AG09309 (cell line): ENCODE measurements around the gene PEX3.

Source experiments
- DNase-seq: peaks from one replicate; pipeline ENCODE4 v3.0.0-alpha.2; 2010; ENCODE audit warnings: low read depth
- H3K4me3 ChIP-seq: 2 replicates; pipeline ENCODE4 v1.5.1; 2011; ENCODE audit warnings: mild to moderate bottlenecking, low read depth, low read length, moderate library complexity; ENCODE audit not compliant: control insufficient read depth
- CTCF ChIP-seq: IDR thresholded peaks from 2 replicates; pipeline ENCODE4 v1.5.1; 2011; ENCODE audit warnings: mild to moderate bottlenecking, low read depth, low read length, inconsistent platforms; ENCODE audit not compliant: insufficient read depth, control insufficient read depth; ENCODE audit errors: missing control alignments

The PEX3 gene

GRCh38 chr6:143525356-143525755, 74.8 kb downstream of the PEX3 start:
- DNase-seq: no peak
- no peak overlapping the region for H3K4me3 ChIP-seq
- TF ChIP-seq CTCF: no peak

- TF ChIP-seq CTCF: no peak
- no peak for DNase-seq
- H3K4me3 ChIP-seq: no peak overlapping the region
Measured at GRCh38 chr6:143527677-143528076, 77.1 kb downstream of the PEX3 start.

- H3K4me3 ChIP-seq: no peak overlapping the region
Measured at GRCh38 chr6:143528164-143528811, 77.7 kb downstream of the PEX3 start.

GRCh38 chr6:143529095-143529494, 78.5 kb downstream of the PEX3 start:
- peak; percentile 16 for TF ChIP-seq CTCF
- H3K4me3 ChIP-seq: no peak overlapping the region
- no peak for DNase-seq

More at GRCh38 chr6:143528164-143528811, 77.7 kb downstream of the PEX3 start:
- no peak for DNase-seq
- no peak for TF ChIP-seq CTCF

- no peak for TF ChIP-seq CTCF
- no peak overlapping the region for H3K4me3 ChIP-seq
- DNase-seq: no peak
Measured at GRCh38 chr6:143531720-143532499, 81.3 kb downstream of the PEX3 start.

GRCh38 chr6:143535189-143535614, 84.6 kb downstream of the PEX3 start:
- no peak for DNase-seq
- H3K4me3 ChIP-seq: no peak overlapping the region
- no peak for TF ChIP-seq CTCF

GRCh38 chr6:143536461-143536865, 85.9 kb downstream of the PEX3 start:
- no peak for DNase-seq
- H3K4me3 ChIP-seq: peak overlapping the region; percentile 55
- no peak for TF ChIP-seq CTCF
